Psoas muscle (tissue), 8 donors: Measurements from ENCODE around the gene BMPER. TPM values are rescaled to one million over a fixed set of nuclear protein-coding genes. Genes with fewer than 3 reads are reported as not detected.

Experiments
- ATAC-seq, 4 donors: fragments of 200-7000 bp; cut with Tn5 transposase; one replicate each; pipeline ENCODE4 v1.9.1; 2020; ENCODE audit warnings: moderate library complexity in 3 of 4, mild to moderate bottlenecking in 2 of 4
- DNase-seq, 2 donors: peaks; one replicate each; pipeline ENCODE4 v3.0.0-alpha.2; 2020
- H3K27ac ChIP-seq: fragments of 200-600 bp; one replicate; pipeline ENCODE4 v1.8.0; 2022
- H3K27me3 ChIP-seq, 3 donors: fragments of 200-600 bp in 1 of 3; one replicate each; pipeline versions ENCODE4 v1.6.1 to v1.8.0; 2013 to 2022; ENCODE audit warnings: low read length in 2 of 3, mild to moderate bottlenecking in 2 of 3, moderate library complexity in 1 of 3; ENCODE audit not compliant: insufficient read depth in 3 of 3
- H3K36me3 ChIP-seq, 2 donors: fragments of 200-600 bp in 1 of 2; one replicate each; pipeline versions ENCODE4 v1.6.1 to v1.8.0; 2013 to 2022; ENCODE audit warnings: low read depth in 1 of 2, mild to moderate bottlenecking in 1 of 2, moderate library complexity in 1 of 2; ENCODE audit not compliant: insufficient read depth in 1 of 2
- H3K4me1 ChIP-seq: fragments of 200-600 bp; one replicate; pipeline ENCODE4 v1.8.0; 2022
- H3K4me3 ChIP-seq: fragments of 200-600 bp; one replicate; pipeline ENCODE4 v1.8.0; 2022; ENCODE audit warnings: mild to moderate bottlenecking
- H3K9me3 ChIP-seq: fragments of 200-600 bp; one replicate; pipeline ENCODE4 v1.8.0; 2022
- CTCF ChIP-seq: fragments of 200-600 bp; IDR thresholded peaks from one replicate; pipeline ENCODE4 v1.8.0; 2022; ENCODE audit warnings: antibody characterized with exemption
- WGBS, 3 donors: extraction: QIAGEN DNeasy Blood & Tissue Kit; methylation state at CpG; one replicate each; pipeline versions ENCODE4 v1.1.6 to v1.1.7; 2013; 5-methylcytosine and 5-hydroxymethylcytosine counted together
- intact Hi-C, 2 donors: fragments of 100-400 bp; cut with DNase I; formaldehyde crosslinking; loops; one replicate each; pipeline versions ENCODE4 v1.11.0 to v1.14.2; 2022
- polyA plus RNA-seq, 3 donors: library from polyadenylated mRNA; stranded (reverse); fragments of 200-250 nt; gene quantifications; one replicate each; pipeline ENCODE4 v1.2.3, GENCODE V29; 2013
- total RNA-seq, 4 donors: library from RNA; stranded (reverse); fragmentation: NEBNext Ultra II Directional in 2 of 4; extraction: Animal tissue kit (Norgen Biotek cat#: 25700) in 2 of 4; gene quantifications; one replicate each; pipeline versions ENCODE4 v1.2.1 to v1.2.4, GENCODE V29; 2021 to 2023
- donor health status: healthy with polysubstance abuse.
- donor health status: DM: no; HTN: no; CAD: no; lungs with moderate emphysema.
- donor health status: Bipolar disorder and iron deficiency.
- donor health status: healthy.
- donor health status: DM: yes; HTN: yes; CAD: no.
- donor health status: DM: no; HTN: no; CAD: no.
- donor health status: DM: no; HTN: no; CAD: no.
- donor health status: DM: yes; HTN: yes; CAD: no.

Gene BMPER
- total and polyA plus RNA-seq, 7 donors: 1.0 to 7.6 (median 2.4) TPM

DNA sequence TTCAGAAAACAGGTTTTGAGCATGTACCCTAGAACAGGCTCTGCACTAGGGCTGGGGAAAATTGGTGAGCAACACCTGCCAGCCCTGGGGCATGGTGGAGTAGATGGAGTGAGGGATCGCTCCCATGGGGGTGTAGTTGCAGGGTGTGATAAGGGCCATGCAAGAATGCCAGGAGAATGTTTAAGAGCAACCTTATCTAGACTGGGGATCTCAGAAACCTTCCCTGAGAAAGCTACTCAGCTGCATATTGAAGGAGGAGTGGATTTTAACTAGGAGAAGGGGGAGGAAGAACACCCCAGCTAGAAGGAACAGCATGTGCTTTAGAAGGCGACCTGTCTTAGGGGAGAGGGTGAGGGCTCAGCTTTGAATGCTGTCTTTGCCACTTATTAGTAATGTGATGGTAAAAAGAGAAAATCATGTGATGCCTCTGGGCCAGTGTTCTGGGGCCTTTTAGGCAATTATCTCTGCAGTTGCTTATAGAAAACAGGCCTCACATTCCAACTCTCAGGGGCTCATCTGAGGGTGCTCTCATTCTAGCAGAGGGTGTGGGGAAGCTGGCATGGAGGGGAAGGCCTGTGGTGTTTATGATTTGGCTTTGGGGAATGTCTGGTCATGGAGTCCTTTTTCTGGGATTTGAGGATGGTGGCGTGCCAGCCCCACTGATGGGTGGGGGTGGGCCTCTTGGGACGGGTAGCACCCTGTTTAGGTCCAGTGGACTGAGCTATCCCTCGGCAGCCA, 225.4 kb downstream of the BMPER start:
- Histone ChIP-seq H3K9me3 (peaks cover 2% of the 10 kb centered on the region), H3K36me3 (no peaks in the 10 kb centered on the region), H3K27me3 (no peaks in the 10 kb centered on the region), H3K27ac (no peak overlapping the region), H3K4me3 (no peak overlapping the region), H3K4me1 (peaks cover under 1% of the 10 kb centered on the region)
- 83 to 93% (median 87%) methylated on average over 5 of the region's 5 CpGs for WGBS, 3 donors
- no peak for DNase-seq
- intact Hi-C loops: loop anchor here in 1 of 2 donors (5.0 kb wide), 2 partner anchors 37 to 38 kb away; no protein-coding TSS in a partner anchor
- ATAC-seq: no peak
- no peak for TF ChIP-seq CTCF

DNA sequence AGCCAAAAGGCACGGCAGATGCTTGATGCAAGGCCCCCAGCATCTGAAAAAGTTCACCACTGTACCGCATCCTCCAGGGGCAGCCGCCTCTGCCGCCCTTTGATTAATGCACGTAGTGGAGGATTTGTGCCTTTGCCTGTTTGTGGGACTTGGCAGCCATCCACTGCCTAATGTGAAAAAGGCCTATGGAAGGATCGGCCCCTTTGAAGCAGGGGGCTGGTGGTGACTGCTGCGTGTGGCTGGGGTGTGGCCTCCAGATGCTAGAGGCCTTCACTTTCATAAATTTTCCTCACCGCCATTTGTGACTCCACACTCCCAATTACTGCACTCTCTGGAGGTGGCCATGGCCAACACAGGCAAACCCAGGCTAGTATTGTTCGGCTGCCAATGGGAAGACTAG, 226.0 kb downstream of the BMPER start:
- peaks cover 7% of the 10 kb centered on the region for H3K4me1 ChIP-seq
- WGBS, 3 donors: 72 to 82% (median 80%) methylated on average over 9 of the region's 9 CpGs
- H3K9me3 ChIP-seq: no peaks in the 10 kb centered on the region
- no peaks in the 10 kb centered on the region for H3K27me3 ChIP-seq
- no peak for DNase-seq
- no peak for ATAC-seq
- intact Hi-C loops: loop anchor here in 1 of 2 donors (5.0 kb wide), 2 partner anchors 36 to 39 kb away; no protein-coding TSS in a partner anchor
- no peaks in the 10 kb centered on the region for H3K36me3 ChIP-seq
- H3K4me3 ChIP-seq: no peak overlapping the region
- no peak overlapping the region for H3K27ac ChIP-seq
- no peak for TF ChIP-seq CTCF

GRCh38 chr7:34133356-34133982, 228.1 kb downstream of the BMPER start:
- intact Hi-C loops: loop anchor here in 1 of 2 donors (5.0 kb wide), 2 partner anchors 34 to 41 kb away; no protein-coding TSS in a partner anchor
- 86 to 90% (median 87%) methylated on average over 8 of the region's 8 CpGs for WGBS, 3 donors

GRCh38 chr7:34133983-34134782, 228.8 kb downstream of the BMPER start:
- Histone ChIP-seq H3K4me1 (peaks cover 15% of the 10 kb centered on the region), H3K9me3 (no peaks in the 10 kb centered on the region), H3K4me3 (no peak overlapping the region), H3K27ac (no peak overlapping the region), H3K36me3 (no peaks in the 10 kb centered on the region), H3K27me3 (no peaks in the 10 kb centered on the region)
- peak; percentile 79 to 89 (median 84) for ATAC-seq
- peak; percentile 66 to 82 for DNase-seq
- intact Hi-C loops: loop anchor here (2.0 to 5.0 kb wide), 4 partner anchors 25 to 187 kb away; no protein-coding TSS in a partner anchor
- WGBS, 3 donors: 43 to 47% (median 44%) methylated on average over 12 of the region's 12 CpGs
- peak; percentile 78 for TF ChIP-seq CTCF

More at GRCh38 chr7:34133356-34133982, 228.1 kb downstream of the BMPER start:
- Histone ChIP-seq H3K27me3 (no peaks in the 10 kb centered on the region), H3K36me3 (no peaks in the 10 kb centered on the region), H3K9me3 (no peaks in the 10 kb centered on the region), H3K4me3 (no peak overlapping the region), H3K27ac (no peak overlapping the region), H3K4me1 (peaks cover 15% of the 10 kb centered on the region)
- TF ChIP-seq CTCF: no peak
- DNase-seq (no peak), ATAC-seq (no peak)
